SK-N-DZ (cell line): ENCODE data around the gene AMER1.

Experiments
- DNase-seq: peaks from one replicate; pipeline ENCODE4 v3.0.0-alpha.2; 2015; ENCODE audit warnings: low spot score
- small RNA-seq, 2 experiments: library from RNA; depleted of rRNA; stranded (forward); fragments of <200 nt; gene quantifications; one replicate each; pipeline ENCODE3, GENCODE V24; 2014

AMER1 gene

GRCh38 chrX:64186974-64187761 is 18.3 kb downstream of the AMER1 start:
- no peak for DNase-seq

DNA sequence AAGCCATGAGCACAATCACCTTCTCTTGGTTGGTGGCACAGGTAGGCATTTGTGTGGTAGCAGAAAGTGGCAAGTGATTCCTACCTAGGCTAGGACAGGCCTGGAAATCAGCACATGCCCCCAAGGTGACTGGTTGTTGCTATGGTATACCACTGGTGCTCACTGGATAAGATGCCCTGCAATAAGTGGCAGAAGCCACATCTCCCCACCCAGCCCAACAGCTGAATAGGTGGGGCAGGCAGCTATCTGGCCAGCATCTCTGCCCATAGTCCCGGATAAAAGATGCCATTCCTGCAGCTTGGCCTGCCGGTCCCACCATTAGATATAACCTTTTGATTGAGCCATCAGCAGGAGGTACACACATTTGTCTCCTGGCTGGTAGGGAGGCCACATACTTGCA is 21.1 kb downstream of the AMER1 start:
- no peak for DNase-seq

- DNase-seq = no peak
Measured at GRCh38 chrX:64182208-64182607, 23.3 kb downstream of the AMER1 start.

DNA sequence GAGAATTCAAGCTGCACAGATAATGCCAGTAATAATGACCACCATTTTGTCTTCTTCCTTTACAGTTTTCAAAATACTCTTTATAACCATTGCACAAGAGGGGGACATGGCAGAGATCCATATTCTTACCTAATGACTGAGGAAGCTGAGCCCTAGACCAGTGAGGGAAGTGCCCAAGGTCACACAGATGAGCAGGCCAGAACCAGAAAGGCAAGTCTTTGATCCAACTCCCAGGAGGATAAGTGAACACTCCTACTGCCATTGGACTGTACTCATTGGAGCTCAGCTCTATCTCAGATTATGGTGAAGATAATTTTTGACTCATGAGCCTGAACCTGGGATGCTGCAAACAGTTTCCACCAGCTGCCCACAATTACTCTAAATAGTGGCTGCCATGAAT is 28.6 kb downstream of the AMER1 start:
- DNase-seq = no peak

DNA sequence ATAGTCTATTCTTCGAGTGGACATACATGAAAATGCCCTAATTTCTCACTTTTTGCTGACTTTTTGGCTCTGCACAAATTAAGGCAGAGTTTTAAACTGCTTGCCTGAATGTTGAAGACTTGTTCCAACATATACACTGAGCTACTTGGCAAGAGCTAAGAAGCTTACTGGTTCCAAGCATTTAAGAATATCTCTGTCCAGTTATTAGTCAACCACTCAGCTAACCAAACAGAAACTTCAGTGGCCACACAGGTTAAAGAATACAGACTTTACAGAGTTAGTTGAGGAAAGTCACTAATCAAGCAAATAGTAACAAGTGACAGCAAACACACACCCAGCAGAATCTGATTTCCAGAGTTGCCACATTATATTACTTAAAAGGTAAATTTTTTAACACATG is 35.5 kb downstream of the AMER1 start:
- DNase-seq = no peak

- no peak for DNase-seq
Measured at GRCh38 chrX:64152857-64153256, 52.7 kb downstream of the AMER1 start.

GRCh38 chrX:64151911-64152310 is 53.6 kb downstream of the AMER1 start:
- DNase-seq = no peak

GRCh38 chrX:64150775-64151174 is 54.7 kb downstream of the AMER1 start:
- DNase-seq = no peak

Small RNA genes lying within 50 kb of the gene (small RNA-seq; reads per million reads assigned to genes)
- 0 reads per million in 2 experiments for gene RN7SL799P
